Tibial nerve (tissue), 4 donors: ENCODE results near the gene LSAMP. TPM values are rescaled to one million over a fixed set of nuclear protein-coding genes. Genes with fewer than 3 reads are reported as not detected.

Source experiments
- DNase-seq, 2 donors: peaks; one replicate each; pipeline ENCODE4 v3.0.0-alpha.2; 2019; ENCODE audit warnings: low spot score in 2 of 2
- H3K27ac ChIP-seq, 4 donors: fragments of 200-600 bp; sonication (generic) in 3 of 4; one replicate each; pipeline ENCODE4 v1.5.1; 2017 to 2019; ENCODE audit warnings: mild to moderate bottlenecking in 1 of 4
- H3K27me3 ChIP-seq, 2 donors: fragments of 200-600 bp; sonication (generic) in 1 of 2; one replicate each; pipeline versions ENCODE4 v1.5.1 to v1.6.0; 2017 to 2019
- H3K36me3 ChIP-seq, 3 donors: fragments of 200-600 bp; sonication (generic); one replicate each; pipeline ENCODE4 v1.5.1; 2018 to 2019
- H3K4me1 ChIP-seq, 4 donors: fragments of 200-600 bp; sonication (generic) in 3 of 4; one replicate each; pipeline ENCODE4 v1.5.1; 2017 to 2019
- H3K4me3 ChIP-seq, 4 donors: fragments of 200-600 bp; sonication (generic) in 3 of 4; one replicate each; pipeline ENCODE4 v1.5.1; 2017 to 2019; ENCODE audit warnings: mild to moderate bottlenecking in 1 of 4, moderate library complexity in 1 of 4
- H3K9me3 ChIP-seq, 4 donors: fragments of 200-600 bp; sonication (generic) in 3 of 4; one replicate each; pipeline ENCODE4 v1.5.1; 2017 to 2019
- EP300 ChIP-seq, 2 donors: sonication (generic); formaldehyde crosslinking; IDR thresholded peaks; one replicate each; pipeline ENCODE4 v1.6.1; 2017; ENCODE audit warnings: antibody characterized with exemption in 2 of 2, mild to moderate bottlenecking in 1 of 2
- POLR2A ChIP-seq, 2 donors: fragments of 450-650 bp; IDR thresholded peaks; one replicate each; pipeline ENCODE4 v1.6.1; 2017; ENCODE audit warnings: antibody characterized with exemption in 2 of 2, mild to moderate bottlenecking in 2 of 2, moderate library complexity in 2 of 2
- WGBS, 2 donors: methylation state at CpG; one replicate each; pipeline ENCODE4 v1.1.5; 2018; 5-methylcytosine and 5-hydroxymethylcytosine counted together
- total RNA-seq, 4 donors: library from RNA; depleted of rRNA; stranded (reverse); fragments of >200 nt; gene quantifications; one replicate each; pipeline ENCODE4 v1.1.0, GENCODE V29; 2016
- TF ChIP-seq, protein P1 (sequence below), 5 experiments: fragments of 200-600 bp in 3 of 5; fragments of 450-650 bp in 2 of 5; sonication (generic) in 3 of 5; IDR thresholded peaks; one replicate each; pipeline ENCODE4 v1.5.1; 2016 to 2019; ENCODE audit warnings: antibody characterized with exemption in 5 of 5, mild to moderate bottlenecking in 3 of 5, moderate library complexity in 2 of 5

LSAMP gene
- 1 to 10 TPM; 3.6 to 6.1 (median 4.2) TPM for total RNA-seq

DNA sequence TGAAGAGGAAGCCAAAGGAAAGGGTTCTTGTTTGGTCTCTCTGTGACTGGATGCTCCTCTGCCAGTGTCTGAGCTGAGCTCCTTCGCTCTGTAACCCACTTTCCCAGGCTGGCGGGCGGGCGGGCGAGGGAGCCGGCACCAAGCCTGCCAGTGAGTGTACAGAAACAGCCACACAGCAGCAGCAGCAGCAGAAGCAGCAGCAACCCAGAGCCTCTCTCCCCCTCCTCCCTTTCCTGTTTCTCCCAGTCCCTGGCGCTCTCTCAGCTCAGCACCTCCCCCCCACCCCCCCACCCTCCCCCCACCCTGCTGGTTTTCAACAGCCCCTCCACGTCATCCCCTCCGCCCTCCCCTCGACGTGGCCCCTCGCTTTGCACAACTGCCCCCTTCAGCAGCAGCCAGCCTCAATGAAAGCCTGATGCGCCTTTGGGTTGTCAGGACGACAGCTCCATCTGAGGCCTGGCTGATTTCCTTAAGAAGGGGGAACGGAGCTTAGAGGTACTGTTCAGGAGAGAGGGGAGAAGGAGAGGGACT, at the start of gene LSAMP:
Gene LSAMP, minus strand, starts transcription at position 177 of the 531 bp plus-strand sequence.
- DNase-seq: no peak
- 6% methylated on average over 15 of the region's 15 CpGs for WGBS, 2 donors
- no peaks in the 10 kb centered on the region for H3K36me3 ChIP-seq
- TF ChIP-seq, protein P1, sequence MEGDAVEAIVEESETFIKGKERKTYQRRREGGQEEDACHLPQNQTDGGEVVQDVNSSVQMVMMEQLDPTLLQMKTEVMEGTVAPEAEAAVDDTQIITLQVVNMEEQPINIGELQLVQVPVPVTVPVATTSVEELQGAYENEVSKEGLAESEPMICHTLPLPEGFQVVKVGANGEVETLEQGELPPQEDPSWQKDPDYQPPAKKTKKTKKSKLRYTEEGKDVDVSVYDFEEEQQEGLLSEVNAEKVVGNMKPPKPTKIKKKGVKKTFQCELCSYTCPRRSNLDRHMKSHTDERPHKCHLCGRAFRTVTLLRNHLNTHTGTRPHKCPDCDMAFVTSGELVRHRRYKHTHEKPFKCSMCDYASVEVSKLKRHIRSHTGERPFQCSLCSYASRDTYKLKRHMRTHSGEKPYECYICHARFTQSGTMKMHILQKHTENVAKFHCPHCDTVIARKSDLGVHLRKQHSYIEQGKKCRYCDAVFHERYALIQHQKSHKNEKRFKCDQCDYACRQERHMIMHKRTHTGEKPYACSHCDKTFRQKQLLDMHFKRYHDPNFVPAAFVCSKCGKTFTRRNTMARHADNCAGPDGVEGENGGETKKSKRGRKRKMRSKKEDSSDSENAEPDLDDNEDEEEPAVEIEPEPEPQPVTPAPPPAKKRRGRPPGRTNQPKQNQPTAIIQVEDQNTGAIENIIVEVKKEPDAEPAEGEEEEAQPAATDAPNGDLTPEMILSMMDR (IDR thresholded peaks at IDR 0.05): no peak
- no peak for TF ChIP-seq EP300 (IDR thresholded peaks at IDR 0.05)
- TF ChIP-seq POLR2A (IDR thresholded peaks at IDR 0.05): no peak
- H3K27ac ChIP-seq: peak within 1 kb of the TSS in 3 of 4 donors; percentile 43 to 89 (median 79)
- H3K9me3 ChIP-seq: no peaks in the 10 kb centered on the region
- H3K4me3 ChIP-seq: peak within 1 kb of the TSS; percentile 38 to 56 (median 48)
- H3K4me1 ChIP-seq: peaks cover 0 to 26% (median 0%) of the 10 kb centered on the region in 4 donors
- H3K27me3 ChIP-seq: no peaks in the 10 kb centered on the region

DNA sequence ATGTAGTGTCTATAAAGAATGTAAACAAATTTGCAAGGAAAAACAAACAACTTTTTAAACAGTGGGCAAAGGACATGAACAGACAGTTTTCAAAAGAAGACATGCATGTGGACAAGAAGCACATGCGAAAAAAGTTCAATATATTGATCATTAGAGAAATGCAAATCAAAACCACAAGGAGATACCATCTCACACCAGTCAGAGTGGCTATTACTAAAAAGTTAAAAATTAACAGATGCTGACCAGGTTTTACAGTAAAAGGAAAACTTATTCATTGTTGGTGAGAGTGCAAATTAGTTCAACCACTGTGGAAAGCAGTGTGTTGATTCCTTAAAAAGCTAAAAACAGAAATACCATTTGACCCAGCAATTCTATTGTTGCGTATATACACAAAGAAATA, 47.1 kb upstream of the LSAMP start:
- TF ChIP-seq EP300 (IDR thresholded peaks at IDR 0.05): no peak
- TF ChIP-seq, protein P1 (IDR thresholded peaks at IDR 0.05): no peak
- TF ChIP-seq POLR2A (IDR thresholded peaks at IDR 0.05): no peak
- Histone ChIP-seq H3K4me1 (no peaks in the 10 kb centered on the region), H3K27me3 (no peaks in the 10 kb centered on the region), H3K36me3 (no peaks in the 10 kb centered on the region), H3K9me3 (peaks cover 0 to 3% (median 0%) of the 10 kb centered on the region in 4 donors), H3K4me3 (no peak overlapping the region), H3K27ac (no peak overlapping the region)
- WGBS, 2 donors: 95 to 97% methylated on average over 2 of the region's 2 CpGs
- no peak for DNase-seq

DNA sequence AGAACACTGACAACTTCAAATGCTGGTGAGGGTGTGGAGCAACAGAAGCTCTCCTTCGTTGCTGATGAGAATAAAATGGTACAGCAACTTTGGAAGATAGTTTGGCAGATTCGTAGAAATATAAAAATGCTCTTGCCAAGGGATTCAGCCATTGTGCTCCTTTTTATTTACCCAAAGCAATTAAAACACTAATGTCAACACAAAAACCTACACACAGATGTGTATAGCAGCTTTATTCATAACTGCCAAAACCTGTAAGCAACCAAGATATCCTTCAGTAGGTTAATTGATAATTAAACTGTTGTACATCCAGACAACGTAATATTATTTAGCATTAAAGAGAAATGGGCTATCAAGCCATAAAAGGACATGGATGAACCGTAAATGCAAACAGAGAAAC, 37.8 kb upstream of the LSAMP start:
- Histone ChIP-seq H3K27ac (no peak overlapping the region), H3K9me3 (peaks cover 0 to 6% (median 0%) of the 10 kb centered on the region in 4 donors), H3K36me3 (no peaks in the 10 kb centered on the region), H3K4me1 (no peaks in the 10 kb centered on the region), H3K27me3 (no peaks in the 10 kb centered on the region), H3K4me3 (no peak overlapping the region)
- no peak for DNase-seq
- 76 to 80% methylated on average over 4 of the region's 4 CpGs for WGBS, 2 donors
- TF ChIP-seq, protein P1 (IDR thresholded peaks at IDR 0.05): no peak
- TF ChIP-seq EP300 (IDR thresholded peaks at IDR 0.05) (no peak), POLR2A (IDR thresholded peaks at IDR 0.05) (no peak)

DNA sequence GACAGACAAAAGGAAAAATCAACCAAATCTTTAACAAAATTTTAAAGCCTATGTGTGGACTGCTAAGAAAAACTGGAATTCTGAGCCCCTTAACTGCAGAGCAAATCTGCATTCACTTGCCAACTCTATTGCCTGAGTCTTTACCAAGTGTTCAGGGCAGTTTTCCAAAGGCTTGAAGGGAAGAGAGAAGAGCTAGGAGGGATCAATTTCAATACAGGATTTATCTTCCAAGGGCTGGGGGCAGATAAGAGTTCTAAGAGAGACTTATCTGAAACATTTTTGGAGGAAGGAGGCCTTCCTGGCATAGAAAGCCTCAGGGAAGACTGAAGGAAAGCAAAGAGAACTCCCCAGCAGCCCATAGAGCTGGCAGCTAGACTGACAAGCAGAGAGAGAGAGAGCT, 31.4 kb upstream of the LSAMP start:
- no peak for TF ChIP-seq EP300 (IDR thresholded peaks at IDR 0.05)
- no peak for TF ChIP-seq POLR2A (IDR thresholded peaks at IDR 0.05)
- TF ChIP-seq, protein P1 (IDR thresholded peaks at IDR 0.05): no peak

DNA sequence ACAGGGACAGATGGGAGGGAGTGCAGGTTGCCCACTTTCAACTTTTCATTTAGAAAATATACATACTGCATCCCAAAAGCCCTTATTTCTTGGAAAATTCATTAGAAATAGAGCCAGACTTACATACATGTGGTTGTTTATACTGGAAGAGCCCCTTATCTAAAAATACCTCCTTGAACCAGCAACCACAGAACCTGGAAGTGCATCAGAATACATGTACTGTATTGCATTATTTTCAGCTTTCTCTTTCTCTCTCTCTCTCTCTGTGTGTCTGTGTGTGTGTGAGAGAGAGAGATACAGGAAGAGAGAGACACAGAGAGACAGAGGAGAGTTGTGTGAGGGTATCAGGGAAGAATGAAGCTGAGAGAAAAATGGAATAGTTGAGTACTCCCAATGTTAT, 29.5 kb upstream of the LSAMP start:
- Histone ChIP-seq H3K27me3 (no peaks in the 10 kb centered on the region), H3K9me3 (peaks cover 0 to 11% (median 0%) of the 10 kb centered on the region in 4 donors), H3K4me1 (peaks cover 0 to 5% (median 0%) of the 10 kb centered on the region in 4 donors), H3K36me3 (no peaks in the 10 kb centered on the region), H3K27ac (no peak overlapping the region), H3K4me3 (no peak overlapping the region)
- no peak for DNase-seq
- TF ChIP-seq EP300 (IDR thresholded peaks at IDR 0.05) (no peak), POLR2A (IDR thresholded peaks at IDR 0.05) (no peak)
- TF ChIP-seq, protein P1 (IDR thresholded peaks at IDR 0.05): no peak

More for the DNA sequence above, 31.4 kb upstream of the LSAMP start:
- Histone ChIP-seq H3K27ac (no peak overlapping the region), H3K36me3 (no peaks in the 10 kb centered on the region), H3K4me1 (peaks cover 0 to 5% (median 0%) of the 10 kb centered on the region in 4 donors), H3K27me3 (no peaks in the 10 kb centered on the region), H3K9me3 (peaks cover 0 to 17% (median 0%) of the 10 kb centered on the region in 4 donors), H3K4me3 (no peak overlapping the region)
- DNase-seq: no peak
